Neuronal stem cell (in vitro differentiated cells): Measurements from ENCODE around the gene NOX5.

Experiments used
- DNase-seq: peaks from one replicate; pipeline ENCODE4 v3.0.0-alpha.2; 2013; ENCODE audit warnings: low spot score
- H2AFZ ChIP-seq: one replicate; pipeline ENCODE4 v1.6.1; 2013; ENCODE audit warnings: mild to moderate bottlenecking, low read length, inconsistent platforms
- H2AK5ac ChIP-seq: 2 replicates; pipeline ENCODE4 v1.6.1; 2013; ENCODE audit warnings: low read depth, mild to moderate bottlenecking, inconsistent platforms, low read length, moderate library complexity, mixed read lengths
- H2BK120ac ChIP-seq: 2 replicates; pipeline ENCODE4 v1.6.1; 2013; ENCODE audit warnings: low read depth, mild to moderate bottlenecking, inconsistent platforms, low read length, moderate library complexity, mixed read lengths
- H2BK12ac ChIP-seq: one replicate; pipeline ENCODE4 v1.6.1; 2013; ENCODE audit warnings: low read length, inconsistent platforms
- H2BK15ac ChIP-seq: 2 replicates; pipeline ENCODE4 v1.6.1; 2013; ENCODE audit warnings: mild to moderate bottlenecking, low read length, inconsistent platforms, mixed read lengths
- H2BK5ac ChIP-seq: one replicate; pipeline ENCODE4 v1.6.1; 2013; ENCODE audit warnings: inconsistent platforms, mild to moderate bottlenecking, low read length, moderate library complexity
- H3K14ac ChIP-seq: one replicate; pipeline ENCODE4 v1.6.1; 2013; ENCODE audit warnings: low read length, inconsistent platforms
- H3K18ac ChIP-seq: 2 replicates; pipeline ENCODE4 v1.6.1; 2013; ENCODE audit warnings: low read length, inconsistent platforms
- H3K23ac ChIP-seq: 2 replicates; pipeline ENCODE4 v1.6.1; 2013; ENCODE audit warnings: low read depth, mild to moderate bottlenecking, mixed read lengths, low read length, inconsistent platforms; ENCODE audit not compliant: poor library complexity
- H3K27ac ChIP-seq: replicated peaks from 3 replicates; pipeline ENCODE4 v1.5.1; 2013; ENCODE audit warnings: low read length, inconsistent platforms
- H3K27me3 ChIP-seq, 3 experiments: 2 replicates each; pipeline ENCODE4 v1.6.1; 2013; ENCODE audit warnings: low read length in 3 of 3, mild to moderate bottlenecking in 2 of 3, inconsistent platforms in 1 of 3, low read depth in 1 of 3, mixed read lengths in 1 of 3, moderate library complexity in 1 of 3; ENCODE audit not compliant: control insufficient read depth in 3 of 3, insufficient read depth in 3 of 3
- H3K36me3 ChIP-seq, 2 donors: replicated peaks in 1 of 2; 2 replicates each; pipeline ENCODE4 v1.6.1; 2013; ENCODE audit warnings: low read length in 2 of 2; ENCODE audit not compliant: control insufficient read depth in 2 of 2, insufficient read depth in 2 of 2
- H3K4ac ChIP-seq: 2 replicates; pipeline ENCODE4 v1.6.1; 2013; ENCODE audit warnings: inconsistent platforms, mild to moderate bottlenecking, low read length, moderate library complexity
- H3K4me1 ChIP-seq, 2 donors: 1 replicate in 1 of 2; 2 replicates in 1 of 2; pipeline ENCODE4 v1.6.1; 2013; ENCODE audit warnings: low read length in 2 of 2, low read depth in 1 of 2; ENCODE audit not compliant: control insufficient read depth in 2 of 2, insufficient read depth in 1 of 2
- H3K4me2 ChIP-seq: one replicate; pipeline ENCODE4 v1.6.1; 2013; ENCODE audit warnings: mild to moderate bottlenecking, low read length, inconsistent platforms; ENCODE audit not compliant: insufficient read depth, poor library complexity, severe bottlenecking
- H3K4me3 ChIP-seq, 2 donors: 2 replicates each; pipeline ENCODE4 v1.5.1; 2013; ENCODE audit warnings: low read length in 2 of 2, mild to moderate bottlenecking in 2 of 2, inconsistent platforms in 1 of 2, moderate library complexity in 1 of 2
- H3K79me1 ChIP-seq: one replicate; pipeline ENCODE4 v1.6.1; 2013; ENCODE audit warnings: low read depth, mild to moderate bottlenecking, inconsistent platforms, low read length, moderate library complexity
- H3K9ac ChIP-seq: one replicate; pipeline ENCODE4 v1.6.1; 2013; ENCODE audit warnings: mild to moderate bottlenecking, low read depth, low read length, inconsistent platforms; ENCODE audit not compliant: poor library complexity
- H3K9me3 ChIP-seq, 2 donors: replicated peaks in 1 of 2; 2 replicates each; pipeline versions ENCODE3 to v1.6.1; 2013; ENCODE audit warnings: low read length in 2 of 2, mild to moderate bottlenecking in 2 of 2, inconsistent platforms in 1 of 2, low read depth in 1 of 2, mixed read lengths in 1 of 2, moderate library complexity in 1 of 2; ENCODE audit not compliant: control insufficient read depth in 2 of 2, insufficient read depth in 1 of 2
- H4K8ac ChIP-seq: one replicate; pipeline ENCODE4 v1.6.1; 2013; ENCODE audit warnings: low read depth, mild to moderate bottlenecking, inconsistent platforms, low read length, moderate library complexity
- H4K91ac ChIP-seq: one replicate; pipeline ENCODE4 v1.6.1; 2013; ENCODE audit warnings: low read length, low read depth, mild to moderate bottlenecking, inconsistent platforms; ENCODE audit not compliant: poor library complexity
- WGBS, 2 donors: extraction: QIAGEN DNeasy Blood & Tissue Kit; methylation state at CpG; one replicate each; pipeline ENCODE4 v1.1.7; 2013; ENCODE audit warnings: missing lambda C conversion rate in 2 of 2, mixed read lengths in 1 of 2; ENCODE audit not compliant: insufficient read length in 2 of 2, insufficient replicate concordance in 1 of 2; ENCODE audit errors: extremely low coverage in 2 of 2; 5-methylcytosine and 5-hydroxymethylcytosine counted together

NOX5 gene

GRCh38 chr15:68983961-68984481 lies 30.5 kb upstream of the NOX5 start:
- H3K4me1 ChIP-seq: no peaks in the 10 kb centered on the region
- no peak overlapping the region for H3K18ac ChIP-seq
- no peak overlapping the region for H2AK5ac ChIP-seq
- H2BK12ac ChIP-seq: no peak overlapping the region
- H3K4me3 ChIP-seq: no peak overlapping the region
- H2BK5ac ChIP-seq: no peak overlapping the region
- H2AFZ ChIP-seq: no peak overlapping the region
- H3K23ac ChIP-seq: no peak overlapping the region
- no CpG with 5 or more reads among the region's 4 CpGs for WGBS, 2 donors
- H4K91ac ChIP-seq: no peak overlapping the region
- no peak overlapping the region for H3K4me2 ChIP-seq
- H3K27me3 ChIP-seq: no peaks in the 10 kb centered on the region
- no peaks in the 10 kb centered on the region for H3K79me1 ChIP-seq
- H2BK15ac ChIP-seq: no peak overlapping the region
- no peak overlapping the region for H3K27ac ChIP-seq
- H3K9ac ChIP-seq: no peak overlapping the region
- no peak overlapping the region for H2BK120ac ChIP-seq
- no peak overlapping the region for H3K14ac ChIP-seq
- H3K9me3 ChIP-seq: no peaks in the 10 kb centered on the region
- DNase-seq: no peak
- H4K8ac ChIP-seq: no peak overlapping the region
- H3K36me3 ChIP-seq: no peaks in the 10 kb centered on the region
- H3K4ac ChIP-seq: no peak overlapping the region

GRCh38 chr15:68984586-68984985 lies 29.9 kb upstream of the NOX5 start:
- Histone ChIP-seq H4K91ac (no peak overlapping the region), H3K79me1 (no peaks in the 10 kb centered on the region), H3K23ac (no peak overlapping the region), H2BK120ac (no peak overlapping the region), H3K9me3 (no peaks in the 10 kb centered on the region), H3K18ac (no peak overlapping the region), H2AFZ (no peak overlapping the region), H3K4me2 (no peak overlapping the region), H3K4me1 (no peaks in the 10 kb centered on the region), H4K8ac (no peak overlapping the region), H2BK5ac (no peak overlapping the region), H3K14ac (no peak overlapping the region), H2BK12ac (no peak overlapping the region), H3K9ac (no peak overlapping the region), H2BK15ac (no peak overlapping the region), H3K27ac (no peak overlapping the region), H3K4ac (no peak overlapping the region), H3K36me3 (no peaks in the 10 kb centered on the region), H3K27me3 (no peaks in the 10 kb centered on the region), H2AK5ac (no peak overlapping the region), H3K4me3 (no peak overlapping the region)
- WGBS, 2 donors: no CpG with 5 or more reads among the region's 3 CpGs
- no peak for DNase-seq

DNA sequence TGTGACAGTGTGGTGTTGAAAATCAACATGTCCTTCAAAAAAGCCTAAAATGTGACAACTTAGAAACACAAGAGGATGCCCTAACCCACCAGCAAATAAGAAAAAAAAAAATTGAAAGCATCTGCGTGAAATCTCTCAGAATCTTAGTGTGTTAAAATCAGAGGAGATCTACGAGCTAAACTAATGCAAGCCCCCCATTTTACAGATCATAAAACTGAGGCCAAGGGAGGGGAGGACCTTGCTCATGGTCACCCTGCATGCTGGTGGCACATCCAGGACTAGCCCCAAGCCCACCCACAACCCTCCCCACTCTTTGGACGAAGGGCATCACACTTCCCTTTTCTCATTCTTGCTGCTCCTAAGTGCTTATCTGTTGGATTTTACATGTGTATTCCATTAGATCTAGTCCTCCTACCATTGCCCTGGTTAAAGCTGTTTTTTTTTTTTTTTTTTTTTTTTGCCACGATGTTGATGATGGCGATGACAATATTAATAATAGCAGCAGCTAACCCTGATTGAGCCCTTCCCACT lies 29.1 kb upstream of the NOX5 start:
- H3K14ac ChIP-seq: no peak overlapping the region
- no peak overlapping the region for H2AK5ac ChIP-seq
- no peak overlapping the region for H3K4me2 ChIP-seq
- H3K27me3 ChIP-seq: no peaks in the 10 kb centered on the region
- H3K9ac ChIP-seq: no peak overlapping the region
- DNase-seq: no peak
- H2AFZ ChIP-seq: no peak overlapping the region
- H2BK12ac ChIP-seq: no peak overlapping the region
- no peak overlapping the region for H4K91ac ChIP-seq
- no peak overlapping the region for H3K27ac ChIP-seq
- H3K36me3 ChIP-seq: no peaks in the 10 kb centered on the region
- no peak overlapping the region for H2BK5ac ChIP-seq
- no peak overlapping the region for H3K4ac ChIP-seq
- no peak overlapping the region for H2BK15ac ChIP-seq
- H4K8ac ChIP-seq: no peak overlapping the region
- no peak overlapping the region for H3K18ac ChIP-seq
- no peak overlapping the region for H3K4me3 ChIP-seq
- H3K79me1 ChIP-seq: no peaks in the 10 kb centered on the region
- no peaks in the 10 kb centered on the region for H3K9me3 ChIP-seq
- no peak overlapping the region for H2BK120ac ChIP-seq
- H3K23ac ChIP-seq: no peak overlapping the region
- H3K4me1 ChIP-seq: no peaks in the 10 kb centered on the region
- whole genome bisulfite sequencing, 2 donors: no CpG with 5 or more reads among the region's 5 CpGs

DNA sequence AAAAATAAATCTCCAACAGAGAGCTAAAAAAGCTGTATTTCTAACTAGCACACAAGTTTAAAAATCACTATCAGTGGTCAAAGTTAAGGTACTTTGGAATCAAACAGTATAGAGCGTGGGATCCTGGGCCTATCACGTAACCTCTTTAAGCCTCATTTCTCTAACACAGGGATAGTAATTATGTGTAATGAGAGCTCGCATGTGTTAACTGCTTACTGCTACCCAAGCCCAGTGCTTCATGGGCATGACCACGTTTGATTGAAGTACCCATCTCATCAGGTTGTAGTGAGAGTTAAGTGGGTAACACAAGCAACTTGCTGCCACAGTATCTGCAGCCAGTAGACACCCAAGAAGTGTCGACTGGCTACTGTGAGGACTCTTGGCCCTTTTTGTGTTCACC lies 28.2 kb upstream of the NOX5 start:
- no CpG with 5 or more reads among the region's 5 CpGs for WGBS, 2 donors
- no peaks in the 10 kb centered on the region for H3K36me3 ChIP-seq

More for the DNA sequence above, 28.2 kb upstream of the NOX5 start:
- Histone ChIP-seq H3K79me1 (no peaks in the 10 kb centered on the region), H3K9ac (no peak overlapping the region), H2BK120ac (no peak overlapping the region), H3K18ac (no peak overlapping the region), H2AK5ac (no peak overlapping the region), H3K4me2 (no peak overlapping the region), H3K4ac (no peak overlapping the region), H4K8ac (no peak overlapping the region), H3K27ac (no peak overlapping the region), H3K4me1 (no peaks in the 10 kb centered on the region), H3K4me3 (no peak overlapping the region), H3K14ac (no peak overlapping the region), H2BK15ac (no peak overlapping the region), H2AFZ (no peak overlapping the region), H3K27me3 (no peaks in the 10 kb centered on the region), H2BK5ac (no peak overlapping the region), H4K91ac (no peak overlapping the region), H3K9me3 (no peaks in the 10 kb centered on the region), H3K23ac (no peak overlapping the region), H2BK12ac (no peak overlapping the region)
- DNase-seq: no peak
